HFFc6 (cell line): ENCODE measurements around the gene CAMK1G. TPM values are rescaled to one million over a fixed set of nuclear protein-coding genes. Genes with fewer than 3 reads are reported as not detected.

Experiments used
- DNase-seq: peaks from one replicate; pipeline ENCODE4 v3.0.0-alpha.2; 2018
- H3K27ac Mint-ChIP-seq: 2 replicates; pipeline ENCODE4 v1.8.0; 2020; ENCODE audit warnings: mild to moderate bottlenecking, mixed read lengths
- H3K27me3 Mint-ChIP-seq: 2 replicates; pipeline ENCODE4 v1.8.0; 2021; ENCODE audit warnings: mild to moderate bottlenecking, moderate library complexity, mixed read lengths; ENCODE audit not compliant: insufficient read depth
- H3K36me3 Mint-ChIP-seq: 2 replicates; pipeline ENCODE4 v1.8.0; 2021; ENCODE audit warnings: low read depth, mixed read lengths
- H3K4me1 Mint-ChIP-seq: 2 replicates; pipeline ENCODE4 v1.8.0; 2020; ENCODE audit warnings: low read depth, mixed read lengths
- H3K4me3 Mint-ChIP-seq: 2 replicates; pipeline ENCODE4 v1.8.0; 2020; ENCODE audit warnings: mild to moderate bottlenecking, moderate library complexity, mixed read lengths
- H3K9me3 Mint-ChIP-seq: 2 replicates; pipeline ENCODE4 v1.8.0; 2020; ENCODE audit warnings: mild to moderate bottlenecking, mixed read lengths
- CTCF ChIP-seq: fragments of 200-600 bp; sonication (generic); IDR thresholded peaks from 2 replicates; pipeline ENCODE4 v1.5.0; 2021; ENCODE audit warnings: antibody characterized with exemption, mild to moderate bottlenecking
- total RNA-seq, 6 experiments: library from RNA; stranded (reverse); fragmentation: NEBNext Ultra II Directional; extraction: Animal tissue kit (Norgen Biotek cat#: 25700); gene quantifications; 2 replicates in 1 of 6; 3 replicates in 5 of 6; pipeline ENCODE4 v1.2.3, GENCODE V29; 2021

The CAMK1G gene
- total RNA-seq, 6 experiments from 2014 or later, result 4.9 to 8.0 (median 5.9) TPM

- Mint-ChIP-seq H3K4me1 (no peaks in the 10 kb centered on the region), H3K4me3 (no peak overlapping the region), H3K36me3 (peaks cover 23% of the 10 kb centered on the region), H3K9me3 (no peaks in the 10 kb centered on the region), H3K27ac (no peak overlapping the region), H3K27me3 (no peaks in the 10 kb centered on the region)
- DNase-seq, result no peak
- TF ChIP-seq CTCF, result no peak
These were observed 29.3 kb downstream of the CAMK1G start for GRCh38 chr1:209612646-209613399.

- Mint-ChIP-seq H3K9me3 (no peaks in the 10 kb centered on the region), H3K27me3 (no peaks in the 10 kb centered on the region; the same call in 1 of the 2 replicates), H3K36me3 (peaks cover 23% of the 10 kb centered on the region), H3K27ac (no peak overlapping the region), H3K4me1 (peaks cover 2% of the 10 kb centered on the region; the same call in 1 of the 2 replicates), H3K4me3 (no peak overlapping the region)
- DNase-seq, result no peak
- TF ChIP-seq CTCF, result no peak
These were observed 30.1 kb downstream of the CAMK1G start for GRCh38 chr1:209613400-209614150.

- peaks cover 23% of the 10 kb centered on the region for H3K36me3 Mint-ChIP-seq
These were observed 30.6 kb downstream of the CAMK1G start for GRCh38 chr1:209614151-209614420.

GRCh38 chr1:209614906-209615305, 31.4 kb downstream of the CAMK1G start:
- Mint-ChIP-seq H3K4me1 (peaks cover 7% of the 10 kb centered on the region), H3K27me3 (no peaks in the 10 kb centered on the region; the same call in 1 of the 2 replicates), H3K4me3 (no peak overlapping the region), H3K9me3 (no peaks in the 10 kb centered on the region), H3K36me3 (peaks cover 23% of the 10 kb centered on the region), H3K27ac (no peak overlapping the region)
- DNase-seq, result no peak
- no peak for TF ChIP-seq CTCF

More at GRCh38 chr1:209614151-209614420, 30.6 kb downstream of the CAMK1G start:
- Mint-ChIP-seq H3K4me3 (no peak overlapping the region), H3K27ac (no peak overlapping the region), H3K4me1 (peaks cover 7% of the 10 kb centered on the region; the same call in 1 of the 2 replicates), H3K9me3 (no peaks in the 10 kb centered on the region), H3K27me3 (no peaks in the 10 kb centered on the region; the same call in 1 of the 2 replicates)
- DNase-seq, result no peak
- TF ChIP-seq CTCF, result no peak

- peaks cover 23% of the 10 kb centered on the region for H3K36me3 Mint-ChIP-seq
- H3K4me3 Mint-ChIP-seq, result no peak overlapping the region
- no peak for TF ChIP-seq CTCF
- H3K27ac Mint-ChIP-seq, result no peak overlapping the region
- no peaks in the 10 kb centered on the region; the same call in none of the 2 replicates for H3K27me3 Mint-ChIP-seq
- DNase-seq, result no peak
- peaks cover 15% of the 10 kb centered on the region for H3K4me1 Mint-ChIP-seq
- H3K9me3 Mint-ChIP-seq, result no peaks in the 10 kb centered on the region
These were observed 33.0 kb downstream of the CAMK1G start for GRCh38 chr1:209616366-209617046.
